Prostate gland (tissue), 2 donors: ENCODE data around the gene SMIM22.
A peak's percentile ranks its signal among the peaks of the same experiment; 100 is the strongest.

Experiments used
- CTCF ChIP-seq, 4 experiments: fragments of 200-600 bp in 2 of 4; fragments of 450-650 bp in 2 of 4; sonication (generic) in 2 of 4; IDR thresholded peaks; 1 replicate in 3 of 4; 2 replicates in 1 of 4; pipeline ENCODE4 v1.5.1; 2016 to 2019; ENCODE audit warnings: antibody characterized with exemption in 4 of 4, mild to moderate bottlenecking in 2 of 4, moderate library complexity in 2 of 4
- POLR2A ChIP-seq: fragments of 450-650 bp; IDR thresholded peaks from one replicate; pipeline ENCODE4 v1.6.1; 2016; ENCODE audit warnings: antibody characterized with exemption, mild to moderate bottlenecking
- POLR2AphosphoS5 ChIP-seq: sonication (generic); formaldehyde crosslinking; IDR thresholded peaks from one replicate; pipeline ENCODE4 v1.6.1; 2017; ENCODE audit warnings: antibody characterized with exemption

- peak; percentile 78 for TF ChIP-seq POLR2AphosphoS5
- no peak for TF ChIP-seq CTCF (IDR thresholded peaks at IDR 0.05)
- peak; percentile 83 for TF ChIP-seq POLR2A
These were observed 6.9 kb downstream of the SMIM22 start, which contains the start of gene ROGDI for GRCh38 chr16:4801962-4802658.
